Astrocyte of the cerebellum (primary cell): Measurements from ENCODE around the gene SPEF2.

Experiments used
- DNase-seq: peaks from one replicate; pipeline ENCODE4 v3.0.0-alpha.2; 2011; ENCODE audit warnings: low read depth
- H3K4me3 ChIP-seq: 2 replicates; pipeline ENCODE4 v1.5.1; 2011; ENCODE audit warnings: mild to moderate bottlenecking, low read depth, low read length, moderate library complexity
- in situ Hi-C: cut with HindIII; loops from 2 replicates; pipeline ENCODE4 v1.10.0; 2017; ENCODE audit warnings: low sequenced_read_pairs
- TF ChIP-seq, protein P1 (sequence below): IDR thresholded peaks from 2 replicates; pipeline ENCODE4 v1.5.1; 2012; ENCODE audit warnings: low read length, low read depth, moderate library complexity, mild to moderate bottlenecking; ENCODE audit errors: missing control alignments

SPEF2 gene

DNA sequence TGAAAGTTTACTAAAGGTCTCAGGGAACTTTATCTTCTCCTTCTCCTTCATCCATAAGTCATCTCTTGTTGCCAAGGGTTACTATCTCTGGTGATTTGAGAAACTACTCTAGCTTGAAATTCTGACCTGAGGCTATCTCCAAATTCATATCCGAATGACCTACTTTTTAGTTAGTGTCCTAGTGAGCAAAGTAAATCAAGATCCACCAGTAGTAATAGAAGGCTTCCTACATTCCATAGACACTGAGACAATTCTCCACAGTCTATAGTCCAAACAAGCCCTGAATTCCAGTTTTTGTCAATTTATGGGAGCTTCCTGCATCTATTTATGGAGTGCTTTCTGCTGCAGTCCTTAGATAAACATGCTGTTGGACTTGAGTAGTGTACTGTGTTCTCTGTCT lies 244.1 kb downstream of the SPEF2 start:
- in situ Hi-C loops, result no loop called here
- H3K4me3 ChIP-seq, result no peak overlapping the region
- TF ChIP-seq, protein P1, sequence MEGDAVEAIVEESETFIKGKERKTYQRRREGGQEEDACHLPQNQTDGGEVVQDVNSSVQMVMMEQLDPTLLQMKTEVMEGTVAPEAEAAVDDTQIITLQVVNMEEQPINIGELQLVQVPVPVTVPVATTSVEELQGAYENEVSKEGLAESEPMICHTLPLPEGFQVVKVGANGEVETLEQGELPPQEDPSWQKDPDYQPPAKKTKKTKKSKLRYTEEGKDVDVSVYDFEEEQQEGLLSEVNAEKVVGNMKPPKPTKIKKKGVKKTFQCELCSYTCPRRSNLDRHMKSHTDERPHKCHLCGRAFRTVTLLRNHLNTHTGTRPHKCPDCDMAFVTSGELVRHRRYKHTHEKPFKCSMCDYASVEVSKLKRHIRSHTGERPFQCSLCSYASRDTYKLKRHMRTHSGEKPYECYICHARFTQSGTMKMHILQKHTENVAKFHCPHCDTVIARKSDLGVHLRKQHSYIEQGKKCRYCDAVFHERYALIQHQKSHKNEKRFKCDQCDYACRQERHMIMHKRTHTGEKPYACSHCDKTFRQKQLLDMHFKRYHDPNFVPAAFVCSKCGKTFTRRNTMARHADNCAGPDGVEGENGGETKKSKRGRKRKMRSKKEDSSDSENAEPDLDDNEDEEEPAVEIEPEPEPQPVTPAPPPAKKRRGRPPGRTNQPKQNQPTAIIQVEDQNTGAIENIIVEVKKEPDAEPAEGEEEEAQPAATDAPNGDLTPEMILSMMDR, result no peak
- DNase-seq, result no peak

DNA sequence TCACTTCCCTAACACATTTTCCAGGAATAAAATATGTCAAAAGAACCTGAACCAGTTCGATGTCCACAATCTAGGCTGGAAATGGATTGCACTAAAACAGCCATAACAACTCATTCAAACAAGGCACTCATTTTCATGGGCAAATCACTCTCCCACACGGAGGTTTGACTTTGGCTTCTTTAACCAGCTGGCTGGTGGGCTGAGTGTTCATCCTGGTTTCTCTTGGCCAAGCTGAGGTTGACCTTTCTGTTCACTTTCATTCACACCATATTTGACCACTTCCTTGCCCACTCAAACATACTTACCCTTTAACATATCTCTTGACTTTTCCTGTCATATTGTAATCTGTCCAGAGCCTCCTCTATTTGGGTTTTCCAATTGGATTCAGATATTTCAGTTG lies 244.5 kb downstream of the SPEF2 start:
- DNase-seq, result no peak
- in situ Hi-C loops, result no loop called here
- no peak overlapping the region for H3K4me3 ChIP-seq
- TF ChIP-seq, protein P1, result no peak

DNA sequence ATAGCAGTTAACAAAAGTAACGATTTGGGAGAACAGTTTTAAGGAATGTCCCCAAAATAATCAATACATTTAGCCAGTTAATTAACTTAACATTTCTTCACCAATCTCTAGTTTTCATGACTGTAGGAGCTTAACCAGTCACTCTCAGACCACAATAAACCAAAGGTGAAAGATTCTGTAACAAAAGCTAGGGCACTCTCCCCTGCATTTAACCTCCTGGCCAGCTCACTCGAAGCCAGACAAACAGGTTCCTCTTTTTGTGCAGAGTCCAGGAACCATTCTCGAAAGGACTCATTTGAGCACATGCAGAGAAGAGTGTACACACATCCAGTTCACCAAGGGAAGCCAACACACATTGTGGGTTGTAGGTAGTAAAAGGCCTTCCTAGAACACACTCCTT lies 245.5 kb downstream of the SPEF2 start:
- H3K4me3 ChIP-seq, result no peak overlapping the region
- in situ Hi-C loops, result no loop called here
- DNase-seq, result no peak
- TF ChIP-seq, protein P1, result no peak
